NB4 (cell line): ENCODE measurements around the gene CRAMP1.

Experiments used
- DNase-seq: peaks from one replicate; pipeline ENCODE4 v3.0.0; 2010; ENCODE audit warnings: low read depth
- H3K4me3 ChIP-seq: one replicate; pipeline ENCODE4 v1.5.1; 2011; ENCODE audit warnings: mild to moderate bottlenecking, low read depth, low read length, moderate library complexity
- MYC ChIP-seq: IDR thresholded peaks from 2 replicates; pipeline ENCODE4 v1.6.1; 2011; ENCODE audit warnings: low read depth, low read length
- POLR2A ChIP-seq: IDR thresholded peaks from 2 replicates; pipeline ENCODE4 v1.6.1; 2011; ENCODE audit warnings: mild to moderate bottlenecking; ENCODE audit not compliant: insufficient read length; ENCODE audit errors: extremely low read depth
- TF ChIP-seq, protein P1 (sequence below): IDR thresholded peaks from one replicate; pipeline ENCODE4 v1.5.1; 2012; ENCODE audit warnings: low read depth, low read length
- TF ChIP-seq, protein P2 (sequence below): IDR thresholded peaks from 2 replicates; pipeline ENCODE4 v1.6.1; 2011; ENCODE audit warnings: low read depth, low read length

The CRAMP1 gene

DNA sequence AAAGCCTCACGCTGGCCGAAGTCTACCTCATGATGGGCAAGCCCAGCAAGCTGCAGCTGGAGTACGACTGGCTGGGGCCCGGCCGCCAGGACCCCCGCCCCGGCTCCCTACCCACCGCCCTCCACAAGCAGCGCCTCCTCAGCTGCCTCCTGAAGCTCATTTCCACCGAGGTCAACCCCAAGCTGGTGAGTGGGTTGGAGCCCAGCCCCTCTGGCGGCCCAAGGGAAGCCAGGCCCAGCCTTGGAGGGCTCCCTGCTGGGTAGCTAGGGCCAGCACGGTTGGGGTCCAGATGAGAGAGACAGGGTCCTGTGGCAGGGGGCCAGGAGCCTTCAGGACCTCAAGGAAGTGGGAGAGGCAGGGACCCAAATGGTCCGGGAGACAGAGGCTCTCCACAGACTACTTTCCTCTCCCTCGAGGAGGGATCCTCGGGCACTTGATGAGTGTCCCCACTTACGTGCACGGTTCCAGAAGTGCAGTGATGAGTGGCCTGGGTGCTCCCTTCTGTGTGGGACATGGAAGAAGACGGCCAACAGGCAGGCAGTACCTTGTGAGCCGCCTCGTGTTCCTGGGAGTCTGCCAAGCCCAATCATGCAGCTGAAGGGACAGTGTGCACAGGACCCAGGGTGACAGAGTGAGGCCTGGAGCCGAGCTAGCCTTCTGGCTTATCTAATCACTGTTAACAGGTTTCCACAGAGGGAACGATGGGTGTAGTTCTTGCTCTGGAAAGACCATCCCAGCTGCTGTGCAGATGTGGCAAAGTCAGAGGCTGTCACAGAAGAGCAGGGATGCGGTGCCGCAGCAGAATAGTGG lies 44.9 kb downstream of the CRAMP1 start:
- no peak overlapping the region for H3K4me3 ChIP-seq
- no peak for TF ChIP-seq MYC
- TF ChIP-seq, protein P1, sequence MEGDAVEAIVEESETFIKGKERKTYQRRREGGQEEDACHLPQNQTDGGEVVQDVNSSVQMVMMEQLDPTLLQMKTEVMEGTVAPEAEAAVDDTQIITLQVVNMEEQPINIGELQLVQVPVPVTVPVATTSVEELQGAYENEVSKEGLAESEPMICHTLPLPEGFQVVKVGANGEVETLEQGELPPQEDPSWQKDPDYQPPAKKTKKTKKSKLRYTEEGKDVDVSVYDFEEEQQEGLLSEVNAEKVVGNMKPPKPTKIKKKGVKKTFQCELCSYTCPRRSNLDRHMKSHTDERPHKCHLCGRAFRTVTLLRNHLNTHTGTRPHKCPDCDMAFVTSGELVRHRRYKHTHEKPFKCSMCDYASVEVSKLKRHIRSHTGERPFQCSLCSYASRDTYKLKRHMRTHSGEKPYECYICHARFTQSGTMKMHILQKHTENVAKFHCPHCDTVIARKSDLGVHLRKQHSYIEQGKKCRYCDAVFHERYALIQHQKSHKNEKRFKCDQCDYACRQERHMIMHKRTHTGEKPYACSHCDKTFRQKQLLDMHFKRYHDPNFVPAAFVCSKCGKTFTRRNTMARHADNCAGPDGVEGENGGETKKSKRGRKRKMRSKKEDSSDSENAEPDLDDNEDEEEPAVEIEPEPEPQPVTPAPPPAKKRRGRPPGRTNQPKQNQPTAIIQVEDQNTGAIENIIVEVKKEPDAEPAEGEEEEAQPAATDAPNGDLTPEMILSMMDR, result no peak
- TF ChIP-seq, protein P2, sequence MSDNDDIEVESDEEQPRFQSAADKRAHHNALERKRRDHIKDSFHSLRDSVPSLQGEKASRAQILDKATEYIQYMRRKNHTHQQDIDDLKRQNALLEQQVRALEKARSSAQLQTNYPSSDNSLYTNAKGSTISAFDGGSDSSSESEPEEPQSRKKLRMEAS, result no peak
- TF ChIP-seq POLR2A, result no peak
- no peak for DNase-seq

- no peak overlapping the region for H3K4me3 ChIP-seq
- no peak for DNase-seq
- no peak for TF ChIP-seq MYC
- TF ChIP-seq, protein P1, result no peak
- no peak for TF ChIP-seq POLR2A
- TF ChIP-seq, protein P2, result no peak
These were observed 45.7 kb downstream of the CRAMP1 start for GRCh38 chr16:1657841-1658240.

DNA sequence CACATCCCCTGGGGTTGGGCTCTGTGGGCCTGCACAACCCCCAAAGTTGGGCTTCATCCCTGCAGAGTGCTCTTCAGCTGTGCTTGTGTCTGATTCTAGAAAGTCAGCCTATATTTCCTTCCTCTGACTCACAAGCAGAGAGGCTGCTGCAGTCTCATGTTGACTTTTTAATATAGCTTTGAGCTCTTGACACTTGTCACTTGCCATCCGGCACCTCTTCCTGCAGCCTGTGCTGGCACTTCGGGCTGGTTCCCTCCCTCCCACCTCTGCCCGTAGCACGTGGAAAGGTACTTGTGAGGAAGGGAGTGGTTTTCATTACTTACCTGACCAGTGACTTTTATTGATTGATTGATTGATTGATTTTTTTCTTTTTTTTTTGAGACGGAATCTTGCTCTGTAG lies 46.9 kb downstream of the CRAMP1 start:
- H3K4me3 ChIP-seq, result no peak overlapping the region
- TF ChIP-seq POLR2A, result no peak
- TF ChIP-seq MYC, result no peak
- TF ChIP-seq, protein P2, result no peak
- TF ChIP-seq, protein P1, result no peak
- no peak for DNase-seq

DNA sequence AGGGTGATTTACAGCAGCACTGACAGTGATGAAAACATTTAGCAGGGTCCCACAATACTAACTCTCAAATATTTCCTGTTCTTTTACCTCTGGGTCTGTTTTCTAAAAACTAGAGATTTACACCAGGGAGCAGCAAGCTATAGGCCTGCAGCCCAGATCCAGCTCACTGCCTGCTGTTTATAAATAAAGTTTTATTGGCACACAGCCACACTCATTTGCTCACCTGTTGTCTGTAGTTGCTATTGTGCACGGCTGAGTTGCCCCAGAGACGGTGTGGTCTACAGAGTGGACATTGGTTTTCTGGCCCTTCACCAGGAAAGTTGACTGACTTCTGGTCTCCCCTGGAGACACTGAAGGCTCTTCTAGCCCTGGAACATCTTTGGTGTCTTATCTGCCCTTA lies 49.7 kb downstream of the CRAMP1 start:
- no peak for DNase-seq
- no peak overlapping the region for H3K4me3 ChIP-seq
- TF ChIP-seq MYC (no peak), POLR2A (no peak)
- TF ChIP-seq, protein P2, result no peak
- TF ChIP-seq, protein P1, result no peak

DNA sequence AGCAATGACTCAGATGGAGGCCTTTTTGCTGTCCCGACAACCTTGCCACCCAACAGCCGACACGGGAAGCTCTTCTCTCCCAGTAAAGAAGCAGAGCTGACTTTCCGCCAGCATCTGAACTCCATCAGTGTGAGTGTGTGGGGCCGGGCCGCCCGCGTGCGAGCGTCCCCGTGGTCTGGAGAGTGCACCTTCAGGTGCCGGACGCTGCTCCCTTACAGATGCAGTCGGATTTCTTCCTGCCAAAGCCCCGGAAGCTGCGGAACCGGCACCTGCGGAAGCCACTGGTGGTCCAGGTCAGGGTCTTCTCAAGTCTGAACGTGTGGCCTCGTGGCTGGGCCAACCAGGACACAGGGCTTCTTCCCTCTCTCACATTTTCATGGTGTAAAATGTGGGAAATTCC lies 50.4 kb downstream of the CRAMP1 start:
- TF ChIP-seq POLR2A, result no peak
- TF ChIP-seq, protein P2, result no peak
- TF ChIP-seq, protein P1, result no peak
- TF ChIP-seq MYC, result no peak
- no peak for DNase-seq
- H3K4me3 ChIP-seq, result no peak overlapping the region
